ENCODE measurements around the gene MAGEA9B.
"Not testable (repeated sequence)": the region's sequence is repeated elsewhere in the genome, so short reads cannot be mapped to it uniquely, and the experiment has no call there.

Gene MAGEA9B

DNA sequence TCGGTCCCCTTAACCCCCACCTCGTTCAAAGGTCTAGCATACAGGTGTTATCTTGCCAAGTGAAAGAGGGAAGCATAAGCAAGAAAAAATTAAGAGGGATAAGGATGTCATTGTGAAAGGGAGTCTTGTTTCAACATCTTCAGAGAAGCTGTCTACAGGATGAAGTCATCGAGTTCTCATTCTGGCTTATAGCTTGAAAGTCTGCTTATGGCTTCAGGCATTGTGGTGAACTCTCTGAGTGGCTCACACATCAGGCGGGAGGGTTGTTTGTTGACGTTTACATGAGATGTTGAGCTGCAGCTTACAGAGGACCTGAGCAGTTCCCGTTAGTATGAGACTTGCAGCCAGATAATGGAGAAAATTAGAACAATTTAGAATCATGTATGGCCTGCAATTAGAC is 16.6 kb downstream of the MAGEA9B start:
- no peak for DNase-seq

DNA sequence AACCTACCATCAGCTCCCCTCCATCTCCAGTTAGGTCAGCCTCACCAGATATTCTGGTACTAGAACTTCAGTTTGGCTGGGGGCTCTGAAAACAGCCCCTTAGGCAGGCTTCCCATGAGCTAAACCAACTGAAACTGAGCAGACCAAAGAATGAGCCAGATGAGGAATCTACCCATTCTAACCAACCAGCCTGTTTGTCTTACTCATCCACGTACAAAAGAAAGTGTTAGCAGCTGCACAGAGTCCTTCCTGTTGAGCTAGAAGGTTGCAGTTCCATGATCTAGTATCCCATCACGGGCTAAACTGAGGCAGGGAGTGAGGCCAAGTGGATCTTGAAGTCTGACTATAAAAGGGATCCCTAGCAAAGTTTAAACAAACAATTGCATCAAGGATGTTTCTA is 17.5 kb downstream of the MAGEA9B start:
- no peak for DNase-seq

DNA sequence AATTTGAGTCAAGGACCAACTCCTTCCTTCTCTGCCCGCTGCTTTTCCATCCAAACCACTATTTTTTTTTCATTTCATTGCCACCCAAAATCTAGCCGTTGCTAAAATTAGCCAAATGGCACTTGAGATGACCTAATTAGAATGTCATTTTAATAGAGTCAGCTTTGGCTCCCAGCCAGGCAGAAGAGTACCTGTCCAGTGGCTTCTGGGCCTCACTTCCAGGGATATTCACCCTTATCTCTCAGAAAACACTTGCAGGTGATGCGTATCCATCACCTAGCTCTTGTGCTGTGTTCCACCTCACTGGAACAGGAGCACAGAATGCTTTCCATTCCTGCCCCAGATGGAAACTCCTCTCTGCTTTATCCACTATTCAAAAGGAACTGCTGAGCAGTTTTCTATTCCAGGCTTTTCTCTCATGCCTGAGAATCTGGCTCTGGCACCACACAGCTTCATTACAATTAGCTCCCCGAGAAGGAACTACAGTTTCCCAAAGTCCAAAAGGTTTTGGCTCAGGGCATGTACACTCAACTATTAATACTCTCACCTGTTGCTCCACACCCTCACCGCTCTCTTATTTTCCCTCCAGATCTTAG is 18.5 kb downstream of the MAGEA9B start:
- DNase-seq, result no peak

GRCh38 chrX:149567621-149568417 is 19.4 kb downstream of the MAGEA9B start:
- DNase-seq, result no peak

DNA sequence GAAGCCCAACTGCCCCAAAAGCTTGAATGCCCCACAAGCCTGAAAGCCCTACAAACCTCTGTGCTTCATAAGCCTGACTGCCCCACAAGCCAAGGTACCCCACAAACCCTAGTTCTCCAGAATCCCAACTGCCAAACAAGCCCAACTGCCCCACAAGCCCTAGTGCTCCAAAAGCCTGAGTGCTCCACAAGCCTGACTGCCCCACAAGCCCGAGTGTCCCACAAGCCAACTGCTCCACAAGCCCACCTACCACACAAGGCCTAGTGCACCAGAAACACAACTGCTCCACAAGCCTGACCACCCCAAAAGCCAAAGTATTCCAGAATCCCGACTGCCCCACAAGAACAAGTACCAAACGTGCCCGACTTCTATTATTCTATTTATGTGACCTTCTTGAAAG is 23.9 kb downstream of the MAGEA9B start:
- DNase-seq, result no peak

DNA sequence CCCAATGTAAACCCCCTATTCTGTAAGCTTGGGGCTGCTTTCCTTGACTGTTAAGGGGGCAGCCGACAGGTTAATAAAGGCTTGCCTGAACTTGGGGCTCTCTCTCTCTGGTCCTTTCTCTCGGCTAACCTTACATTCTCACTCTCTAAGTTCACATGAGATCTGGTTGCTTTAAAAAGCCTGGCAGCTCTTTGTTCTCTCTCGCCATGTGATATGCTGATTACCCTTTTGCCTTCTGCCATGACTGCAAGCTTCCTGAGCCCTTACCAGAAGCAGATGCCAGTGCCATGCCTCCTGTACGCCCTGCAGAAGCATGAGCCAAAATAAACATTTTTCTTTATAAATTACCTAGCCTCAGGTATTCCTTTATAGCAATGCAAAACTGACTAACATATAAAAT is 32.0 kb downstream of the MAGEA9B start:
- not testable (repeated sequence) for DNase-seq

DNA sequence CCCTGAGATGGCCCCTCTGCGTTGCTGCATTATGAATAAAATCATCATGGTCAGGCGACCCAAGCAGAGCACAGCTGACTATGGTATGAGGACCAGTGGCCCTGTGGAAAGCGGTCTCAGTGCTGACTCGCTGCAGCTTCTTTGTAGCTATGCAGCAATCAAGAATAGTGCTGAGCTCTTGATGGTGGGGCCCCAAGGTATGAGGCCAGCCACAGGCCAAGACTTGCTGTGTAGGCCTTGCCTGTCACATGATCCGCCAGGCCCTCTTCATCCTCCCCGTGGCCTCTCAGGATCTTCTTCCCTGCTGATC is 35.4 kb downstream of the MAGEA9B start:
- not testable (repeated sequence) for DNase-seq

DNA sequence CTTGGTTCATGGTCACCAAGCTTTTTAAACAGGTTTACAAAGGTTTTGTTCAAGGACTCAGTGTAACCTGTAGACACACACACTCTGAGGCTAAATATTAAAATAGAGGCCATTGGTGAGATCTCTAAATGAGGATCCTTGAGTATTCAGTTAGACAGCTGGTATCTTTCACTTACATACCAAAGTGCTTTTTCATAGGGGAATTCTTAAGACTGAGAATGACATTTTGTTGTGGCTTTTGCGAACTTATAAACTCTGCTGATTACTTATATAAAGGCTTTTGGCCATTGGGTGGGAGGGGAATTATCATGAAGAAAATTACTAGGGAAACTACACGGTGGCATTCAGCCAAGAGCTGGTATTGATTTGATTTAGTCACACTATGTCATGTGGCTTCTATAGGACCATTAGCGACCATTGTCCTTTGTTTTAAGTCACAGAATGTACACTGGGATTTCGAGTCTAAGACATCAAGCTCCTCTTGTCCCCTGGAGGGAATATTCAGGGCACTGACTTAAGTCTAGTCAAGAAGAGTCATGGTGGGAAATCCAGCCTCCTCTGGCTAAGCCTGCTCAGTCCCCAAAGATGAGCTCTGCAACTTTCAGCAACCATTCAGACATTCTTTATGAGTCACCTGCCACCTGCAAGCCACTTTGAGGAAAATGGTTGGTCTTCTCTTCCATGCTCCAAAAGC is 35.9 kb downstream of the MAGEA9B start:
- DNase-seq, result not testable (repeated sequence)

GRCh38 chrX:149550454-149550853 is 36.8 kb downstream of the MAGEA9B start:
- not testable (repeated sequence) for DNase-seq

DNA sequence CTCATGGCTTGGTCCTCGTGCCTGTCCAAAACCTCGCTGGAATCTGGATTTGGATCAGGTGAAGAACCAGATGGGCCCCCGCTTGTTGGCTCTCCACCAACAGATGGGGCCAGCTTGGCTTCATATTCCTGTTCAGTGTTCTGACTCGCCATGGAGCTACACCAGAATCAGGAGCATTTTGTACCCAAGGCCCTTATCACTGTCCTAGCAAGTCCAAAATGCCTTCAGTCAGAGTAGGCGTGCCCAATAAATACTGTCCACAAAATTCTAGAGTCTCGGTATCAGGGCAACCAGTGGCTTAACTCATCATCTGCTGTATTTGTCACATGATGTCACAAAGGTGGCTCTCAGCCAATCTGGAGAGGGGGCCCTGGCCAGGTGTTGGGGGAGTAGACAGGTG is 37.6 kb downstream of the MAGEA9B start, which contains the start of gene HSFX3:
Gene HSFX3 (minus strand): TSS at position 224 of the 400 bp plus-strand sequence. CDS start 72 bp downstream, at position 152.
- DNase-seq, result not testable (repeated sequence)

GRCh38 chrX:149547782-149548181 is 39.5 kb downstream of the MAGEA9B start:
- DNase-seq, result not testable (repeated sequence)

- DNase-seq, result not testable (repeated sequence)
Observed at GRCh38 chrX:149546962-149547361, 40.3 kb downstream of the MAGEA9B start.

GRCh38 chrX:149545545-149546543 is 41.4 kb downstream of the MAGEA9B start:
- DNase-seq, result not testable (repeated sequence)

GRCh38 chrX:149541521-149542047 is 45.7 kb downstream of the MAGEA9B start:
- no peak for DNase-seq

DNA sequence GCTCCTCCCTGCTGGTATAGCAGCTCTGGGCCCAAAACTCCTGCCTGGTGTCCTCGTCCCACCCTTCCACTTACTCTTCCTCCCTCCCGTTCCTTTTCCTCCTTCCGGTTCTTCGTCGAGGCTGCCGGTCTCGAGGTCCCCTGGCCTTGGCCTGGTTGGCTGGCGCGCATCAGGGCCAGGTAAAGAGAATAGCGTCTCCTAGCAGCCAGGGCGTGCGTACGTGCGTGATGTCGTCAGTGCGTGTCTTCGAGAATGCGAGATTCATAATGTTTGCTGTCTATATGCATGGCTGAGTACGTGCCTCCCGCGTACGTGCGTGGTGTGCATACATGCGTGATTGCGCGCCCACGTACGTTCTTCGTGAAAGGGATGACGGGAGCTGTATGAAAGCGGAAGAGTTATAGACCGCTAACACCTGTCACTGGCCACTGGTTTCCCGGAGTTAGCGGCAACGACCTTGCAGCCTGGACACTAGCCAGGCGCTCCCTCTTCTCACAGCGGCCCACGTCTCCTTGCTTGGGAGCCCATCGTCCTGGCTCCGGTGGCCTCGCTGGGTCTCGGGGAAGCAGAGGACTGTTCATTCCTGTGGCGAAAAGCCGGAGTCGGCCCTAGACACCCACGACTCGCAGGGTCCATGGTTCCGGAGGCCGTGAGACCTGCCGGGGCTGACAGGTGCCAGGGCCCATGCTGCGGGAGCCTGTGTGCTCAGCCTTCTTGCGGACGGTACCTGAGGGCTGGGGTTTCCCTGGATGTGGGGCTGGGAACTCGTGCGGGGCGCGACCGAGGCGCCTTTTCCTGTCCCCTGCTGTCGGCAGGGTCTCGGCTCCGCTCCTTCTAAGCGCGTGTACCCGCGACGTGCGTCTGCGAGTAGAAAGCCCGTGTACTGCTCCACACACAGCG is 46.4 kb downstream of the MAGEA9B start, which contains the start of gene EOLA1:
Gene EOLA1 (plus strand): TSS at position 392 of the 900 bp plus-strand sequence. CDS start 4,619 bp downstream, outside the sequence.
- peak; percentile 94 for DNase-seq

GRCh38 chrX:149540131-149540620 is 47.1 kb downstream of the MAGEA9B start:
- DNase-seq, result peak; percentile 94

GRCh38 chrX:149539283-149540130 is 47.8 kb downstream of the MAGEA9B start:
- peak; percentile 89 for DNase-seq

DNA sequence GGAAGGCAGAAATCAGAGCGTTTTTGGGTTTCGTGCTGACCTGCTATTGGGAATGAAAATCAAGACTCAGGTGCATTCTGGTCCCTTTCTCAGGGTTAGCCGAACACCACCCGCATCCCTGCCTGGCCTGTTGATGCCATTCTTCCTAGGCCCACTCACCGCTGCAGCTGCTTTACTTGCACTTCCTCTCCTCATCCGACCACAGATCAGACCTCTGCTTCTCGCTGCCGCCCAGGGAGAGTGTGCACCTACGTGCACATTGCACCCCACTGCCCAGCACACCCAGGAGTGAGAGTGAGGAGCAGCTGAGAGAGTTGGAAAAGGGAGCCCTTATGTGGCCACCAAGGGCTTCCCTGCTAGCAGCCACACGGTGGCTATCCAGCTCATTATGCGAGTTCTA is 49.8 kb downstream of the MAGEA9B start:
- not testable (repeated sequence) for DNase-seq

GRCh38 chrX:149534926-149535602 is 52.2 kb downstream of the MAGEA9B start:
- DNase-seq, result not testable (repeated sequence)

Measured in right forelimb (tissue), 1 donor.